ENCODE data around the gene ZNF576.

The ZNF576 gene

GRCh38 chr19:43594081-43594697, 2.2 kb upstream of the ZNF576 start:
- Histone ChIP-seq H3K36me3 (peaks cover 26% of the 10 kb centered on the region), H3K9me3 (no peaks in the 10 kb centered on the region), H3K27ac (peak overlapping the region; percentile 96), H3K4me1 (ENCODE audit: control insufficient read depth in 1 of 2, insufficient read depth in 1 of 2, low read depth in 1 of 2, low read length in 1 of 2) (peaks cover 32 to 40% of the 10 kb centered on the region in 2 experiments), H3K4me3 (ENCODE audit: low read depth in 1 of 2, low read length in 1 of 2) (peak overlapping the region; percentile 74 to 87), H3K27me3 (no peaks in the 10 kb centered on the region)
- no peak for TF ChIP-seq CTCF (IDR thresholded peaks at IDR 0.05)

- no peaks in the 10 kb centered on the region for H3K9me3 ChIP-seq
- peak overlapping the region; percentile 74 to 87 for H3K4me3 ChIP-seq (ENCODE audit: low read depth in 1 of 2, low read length in 1 of 2)
- peaks cover 32 to 40% of the 10 kb centered on the region in 2 experiments for H3K4me1 ChIP-seq (ENCODE audit: control insufficient read depth in 1 of 2, insufficient read depth in 1 of 2, low read depth in 1 of 2, low read length in 1 of 2)
- peaks cover 34% of the 10 kb centered on the region for H3K36me3 ChIP-seq
- no peaks in the 10 kb centered on the region for H3K27me3 ChIP-seq
- peak; percentile 77 for TF ChIP-seq CTCF (IDR thresholded peaks at IDR 0.05)
- peak overlapping the region; percentile 96 for H3K27ac ChIP-seq
Measured at GRCh38 chr19:43594710-43595604, 1.4 kb upstream of the ZNF576 start.

GRCh38 chr19:43595605-43595998, 793 bp upstream of the ZNF576 start:
- Histone ChIP-seq H3K27me3 (no peaks in the 10 kb centered on the region), H3K27ac (peak overlapping the region; percentile 96), H3K36me3 (peaks cover 40% of the 10 kb centered on the region), H3K4me3 (ENCODE audit: low read depth in 1 of 2, low read length in 1 of 2) (peak overlapping the region; percentile 74 to 87), H3K4me1 (ENCODE audit: control insufficient read depth in 1 of 2, insufficient read depth in 1 of 2, low read depth in 1 of 2, low read length in 1 of 2) (peaks cover 32 to 40% of the 10 kb centered on the region in 2 experiments), H3K9me3 (no peaks in the 10 kb centered on the region)
- TF ChIP-seq CTCF (IDR thresholded peaks at IDR 0.05), result no peak

- Histone ChIP-seq H3K4me1 (ENCODE audit: control insufficient read depth in 1 of 2, insufficient read depth in 1 of 2, low read depth in 1 of 2, low read length in 1 of 2) (peaks cover 32 to 40% of the 10 kb centered on the region in 2 experiments), H3K27me3 (no peaks in the 10 kb centered on the region), H3K9me3 (no peaks in the 10 kb centered on the region), H3K27ac (peak overlapping the region; percentile 96), H3K4me3 (ENCODE audit: low read depth in 1 of 2, low read length in 1 of 2) (peak overlapping the region; percentile 74 to 87), H3K36me3 (peaks cover 49% of the 10 kb centered on the region)
- TF ChIP-seq CTCF (IDR thresholded peaks at IDR 0.05), result no peak
Measured at GRCh38 chr19:43596842-43597461, 557 bp downstream of the ZNF576 start.

- no peak overlapping the region for H3K4me3 ChIP-seq (ENCODE audit: low read depth in 1 of 2, low read length in 1 of 2)
- TF ChIP-seq CTCF (IDR thresholded peaks at IDR 0.05), result no peak
- no peaks in the 10 kb centered on the region for H3K27me3 ChIP-seq
- peaks cover 32 to 40% of the 10 kb centered on the region in 2 experiments for H3K4me1 ChIP-seq (ENCODE audit: control insufficient read depth in 1 of 2, insufficient read depth in 1 of 2, low read depth in 1 of 2, low read length in 1 of 2)
- peaks cover 48% of the 10 kb centered on the region for H3K36me3 ChIP-seq
- no peaks in the 10 kb centered on the region for H3K9me3 ChIP-seq
- peak overlapping the region; percentile 96 for H3K27ac ChIP-seq
Measured at GRCh38 chr19:43597876-43598275, 1.5 kb downstream of the ZNF576 start.
